ENCODE measurements around the gene CDH8.

- TF ChIP-seq CTCF (IDR thresholded peaks at IDR 0.05; ENCODE audit: insufficient read depth, low read length, poor library complexity, severe bottlenecking) (no peak), EZH2phosphoT487 (conservative IDR thresholded peaks at IDR 0.05; ENCODE audit: low read length) (no peak)
Measured at GRCh38 chr16:61823326-61823725, 212.9 kb downstream of the CDH8 start.
